GM18517 (cell line): ENCODE data around the gene NFIC.
"Not testable (repeated sequence)": the region's sequence is repeated elsewhere in the genome, so short reads cannot be mapped to it uniquely, and the experiment has no call there.

ENCODE experiments used
- ATAC-seq: cut with Tn5 transposase; IDR thresholded peaks from one replicate; pipeline ENCODE4 v1.9.1; 2021; ENCODE audit warnings: mild to moderate bottlenecking, moderate library complexity; ENCODE audit not compliant: unreplicated experiment

The NFIC gene

DNA sequence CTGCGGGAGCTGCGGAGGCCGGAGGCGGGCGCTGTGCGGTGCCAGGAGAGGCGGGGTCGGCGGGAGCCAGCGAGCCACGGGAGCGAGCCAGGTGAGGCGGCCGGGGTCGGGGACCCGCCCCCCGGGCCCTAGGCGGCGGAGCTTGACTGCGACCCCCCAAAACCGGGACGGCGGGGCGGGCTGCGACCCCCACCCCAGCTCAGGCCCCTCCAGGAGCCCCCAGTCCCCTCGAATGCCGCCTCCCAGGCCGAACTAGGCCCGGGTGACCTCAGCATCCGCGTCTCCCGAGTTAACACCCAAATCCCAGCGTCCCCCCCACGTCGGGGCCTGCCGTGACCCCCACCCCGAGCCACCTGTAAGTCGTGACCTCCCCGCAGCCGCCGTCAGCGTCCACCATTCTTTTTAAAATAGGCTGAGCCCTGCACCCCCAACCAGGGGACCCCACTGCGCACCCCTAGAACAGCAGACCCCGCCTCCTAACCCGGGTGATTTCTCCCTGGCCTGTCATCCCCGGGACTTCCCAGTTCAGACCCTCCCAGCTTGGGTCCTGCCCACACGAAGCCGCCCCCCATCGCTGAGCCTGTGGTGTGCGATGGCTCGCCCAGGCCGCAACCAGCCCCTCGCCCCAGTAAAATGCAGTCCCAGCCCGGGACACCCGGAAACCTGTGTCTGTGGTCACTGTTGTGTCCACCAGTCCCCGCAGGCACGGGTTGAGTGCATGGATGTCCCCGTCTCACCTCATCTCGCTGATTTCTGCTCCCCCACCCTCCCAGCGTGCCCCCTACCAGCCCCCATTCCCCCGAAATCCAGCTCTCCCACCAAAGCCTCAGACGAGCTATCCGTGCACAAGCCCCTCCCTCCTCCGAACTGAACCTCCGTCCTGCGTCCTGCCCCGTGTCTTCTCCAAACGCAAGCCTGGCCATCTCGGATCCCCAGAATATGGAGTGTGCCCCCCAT is 140.3 kb downstream of the NFIC start:
- ATAC-seq, result peak; percentile 23

DNA sequence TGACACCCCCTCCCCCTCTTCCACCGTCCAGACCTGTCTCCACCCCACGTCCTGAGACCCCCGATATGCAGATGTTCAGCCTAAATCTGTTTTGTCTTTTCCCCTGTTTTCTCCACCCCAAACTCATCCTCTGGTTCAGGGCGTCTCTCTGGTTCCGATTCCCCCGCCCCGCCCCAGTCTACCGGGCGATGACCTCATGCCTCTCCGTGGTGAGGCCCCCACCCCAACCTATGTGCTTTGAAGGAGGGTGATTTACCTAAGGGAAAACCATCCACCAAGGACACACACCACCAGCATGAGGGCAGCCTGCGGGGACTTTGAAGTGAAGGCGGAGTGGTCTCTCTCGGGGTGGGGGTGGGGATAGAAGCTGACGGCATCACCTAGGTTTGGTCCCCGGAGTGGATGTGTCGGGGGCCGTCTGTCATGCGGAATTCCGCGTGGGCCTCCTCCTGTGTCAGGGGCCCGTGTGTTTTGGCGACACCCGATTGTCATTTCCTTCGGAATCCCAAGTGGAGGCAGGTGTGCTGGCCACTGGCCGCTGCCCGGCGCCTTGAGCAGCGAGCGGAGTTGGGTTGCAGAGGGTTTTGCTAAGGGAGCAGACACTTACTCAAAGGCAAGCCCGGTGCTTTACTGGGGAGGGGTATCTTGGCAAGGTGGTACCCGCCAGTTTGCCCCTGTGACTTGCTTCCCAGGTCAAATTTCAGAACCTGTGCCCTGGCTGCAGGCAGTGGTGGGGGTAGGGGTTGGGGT is 141.2 kb downstream of the NFIC start:
- ATAC-seq, result no peak

- not testable (repeated sequence) for ATAC-seq
Measured at GRCh38 chr19:3508121-3508661, 141.8 kb downstream of the NFIC start.

DNA sequence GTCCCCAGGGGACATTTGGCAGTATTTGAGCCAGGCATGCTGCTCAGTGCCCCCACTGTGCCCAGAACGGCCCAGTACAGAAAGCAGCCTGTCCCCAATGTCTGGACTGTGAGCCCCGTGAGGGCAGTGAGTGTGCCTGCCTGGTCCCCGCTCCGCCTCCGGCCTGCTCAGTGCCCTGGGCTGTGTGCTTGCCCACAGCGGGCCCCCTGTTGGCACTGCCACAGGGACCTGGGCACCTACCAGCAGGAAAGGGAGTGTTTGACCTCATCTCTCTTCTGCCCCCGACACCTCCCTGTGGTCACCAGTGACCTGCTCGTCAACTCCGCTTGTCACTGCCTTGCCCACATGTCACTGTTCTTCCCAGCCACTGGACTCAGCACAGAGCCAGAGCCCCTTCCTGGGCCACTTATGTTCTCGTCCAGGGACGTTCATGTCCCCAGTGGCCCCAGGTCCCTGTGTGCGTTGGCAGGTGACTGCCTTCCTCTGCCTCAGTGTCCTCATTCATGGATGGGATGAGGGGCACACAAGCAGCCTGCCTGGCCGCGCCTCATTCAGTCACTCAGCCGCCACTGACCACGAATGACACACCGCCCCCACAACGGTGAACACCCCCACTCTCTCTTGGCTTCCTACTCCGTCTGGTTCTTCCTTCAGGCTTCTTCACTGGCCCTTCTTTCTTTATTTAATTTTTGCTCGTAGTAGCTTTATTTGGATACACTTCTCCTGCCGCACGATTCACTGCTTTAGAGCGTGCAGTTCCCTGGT is 142.6 kb downstream of the NFIC start:
- ATAC-seq, result no peak

- no peak for ATAC-seq
Measured at GRCh38 chr19:3509566-3509989, 143.2 kb downstream of the NFIC start.

DNA sequence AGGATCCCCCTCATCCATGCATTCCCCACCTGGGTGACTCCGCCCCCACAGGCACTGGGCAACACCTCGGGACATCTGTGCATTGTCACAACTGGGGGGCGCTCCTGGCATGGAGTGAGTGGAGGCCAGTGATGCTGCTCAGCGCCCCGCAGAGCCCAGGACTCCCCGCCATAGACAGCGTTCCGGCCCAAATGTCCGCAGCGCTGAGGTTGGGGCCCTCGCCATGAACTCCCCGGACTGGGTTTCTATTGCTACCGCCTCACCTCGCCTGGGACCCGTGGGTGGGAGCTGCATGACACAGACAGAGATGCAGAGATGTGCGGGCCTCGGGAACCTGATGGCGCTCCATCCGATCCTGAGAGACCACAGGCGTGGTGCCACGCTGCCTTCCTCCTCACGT is 144.3 kb downstream of the NFIC start:
- ATAC-seq, result no peak

DNA sequence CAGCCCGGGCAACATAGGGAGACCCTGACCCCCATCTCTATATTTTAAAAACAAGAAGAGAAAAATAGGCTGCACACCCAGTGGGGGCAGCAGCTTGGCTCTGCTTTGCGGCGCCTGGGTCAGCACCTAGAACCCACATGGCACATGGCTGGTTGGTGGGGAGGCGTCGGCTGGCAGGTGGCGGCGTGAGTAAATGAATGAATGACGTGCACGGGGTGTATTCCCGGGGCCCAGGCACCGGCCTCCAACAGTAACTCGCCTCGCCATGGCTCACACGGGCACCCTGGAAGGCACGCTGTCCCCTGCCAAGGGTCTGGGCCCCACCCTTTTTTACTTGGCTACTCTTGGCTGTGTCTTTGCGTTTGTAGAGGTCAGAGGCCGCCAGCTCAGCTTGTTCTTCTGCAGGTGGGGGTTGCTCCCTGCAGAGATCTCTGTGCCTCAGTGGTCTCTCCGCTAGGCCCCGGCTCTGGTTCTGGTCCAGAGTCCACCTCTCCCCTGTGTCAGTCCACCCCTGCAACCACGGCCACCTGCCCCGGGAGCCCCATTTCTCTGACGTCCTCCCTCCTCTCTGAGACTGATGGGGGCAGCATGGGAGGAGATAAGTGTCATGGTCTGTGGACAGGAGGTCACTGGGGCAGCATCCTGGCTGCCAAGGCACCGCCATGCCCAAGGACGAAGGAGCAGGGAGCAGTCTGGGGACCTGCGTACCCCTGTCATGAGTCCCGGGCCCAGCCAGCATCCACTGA is 145.3 kb downstream of the NFIC start:
- ATAC-seq, result no peak

DNA sequence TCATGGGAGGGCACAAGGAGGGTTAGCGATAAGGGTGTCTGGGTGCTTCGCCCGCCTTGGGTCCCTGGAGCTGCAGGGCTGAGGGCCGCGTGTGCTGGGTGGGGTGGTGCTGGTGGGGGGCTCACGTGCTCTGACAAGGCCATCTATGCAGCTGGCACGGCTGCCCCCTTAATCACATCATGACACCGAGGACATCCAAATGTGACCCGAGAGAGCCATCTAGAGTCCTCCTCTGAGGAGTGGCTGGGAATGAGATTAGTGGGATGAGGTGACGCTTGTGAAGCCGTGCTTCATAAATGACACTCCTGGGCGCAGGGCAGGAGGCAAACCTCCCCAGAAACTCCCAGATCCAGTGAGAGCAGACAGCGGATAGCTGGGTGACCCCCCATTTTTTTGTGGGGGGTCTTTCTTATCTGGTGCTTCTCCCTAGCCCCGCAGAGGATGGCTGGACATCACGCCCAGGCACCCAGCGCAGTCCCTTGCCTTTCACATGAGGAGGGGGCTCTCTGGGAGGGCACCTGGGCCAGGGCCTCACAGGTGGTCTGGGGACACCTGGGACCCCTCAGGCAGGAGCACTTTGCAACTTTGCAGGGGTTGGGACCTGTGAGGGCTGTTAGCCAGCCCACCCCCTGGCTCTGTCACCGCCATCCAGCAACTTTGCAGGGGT is 146.3 kb downstream of the NFIC start:
- ATAC-seq, result no peak

- no peak for ATAC-seq
Measured at GRCh38 chr19:3513229-3514140, 147.1 kb downstream of the NFIC start.

GRCh38 chr19:3514930-3515329 is 148.5 kb downstream of the NFIC start:
- ATAC-seq, result no peak

DNA sequence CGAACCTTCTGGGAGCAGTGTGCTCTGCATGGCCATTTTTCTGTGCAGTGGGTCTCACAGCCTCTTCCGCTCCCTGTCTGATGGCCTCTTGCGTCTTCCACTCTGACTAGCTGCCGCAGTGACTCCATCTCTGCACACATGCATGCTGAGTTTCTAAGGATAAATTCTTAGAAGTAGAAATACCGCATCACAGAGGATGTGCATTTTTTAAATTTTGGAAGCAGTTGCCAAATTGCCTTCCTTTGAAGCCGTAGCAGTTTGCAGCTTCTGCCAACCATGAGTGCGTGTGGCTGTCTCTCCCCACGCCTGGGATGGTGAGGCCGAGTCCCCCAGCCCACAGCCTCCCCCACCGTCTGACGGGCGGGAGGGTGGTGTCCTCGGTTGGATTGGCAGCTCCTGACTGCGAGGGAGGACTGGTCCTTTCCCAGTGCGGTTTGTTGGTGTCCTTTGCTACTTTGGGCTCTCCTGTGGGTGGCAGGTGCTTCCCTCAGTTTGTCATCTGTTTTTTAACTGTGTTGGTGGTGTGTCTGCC is 149.6 kb downstream of the NFIC start:
- no peak for ATAC-seq

GRCh38 chr19:3516675-3517207 is 150.4 kb downstream of the NFIC start:
- ATAC-seq, result no peak

DNA sequence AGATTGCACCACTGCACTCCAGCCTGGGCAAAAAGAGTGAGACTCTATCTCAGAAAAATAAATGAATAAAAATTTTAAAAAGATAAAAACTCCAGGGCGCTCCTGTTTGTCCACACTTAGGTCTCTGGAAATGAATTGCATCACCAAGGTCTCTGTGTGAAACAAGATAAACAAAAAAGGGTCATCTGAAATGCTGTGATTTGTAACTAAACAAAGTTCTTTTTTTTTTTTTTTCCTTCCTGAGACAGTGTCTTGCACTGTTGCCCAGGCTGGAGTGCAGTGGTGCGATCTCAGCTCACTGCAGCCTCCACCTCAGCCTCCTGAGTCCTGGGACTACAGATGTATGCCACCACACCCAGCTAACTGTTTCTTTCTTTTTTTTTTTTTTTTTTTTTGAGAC is 151.3 kb downstream of the NFIC start:
- no peak for ATAC-seq

DNA sequence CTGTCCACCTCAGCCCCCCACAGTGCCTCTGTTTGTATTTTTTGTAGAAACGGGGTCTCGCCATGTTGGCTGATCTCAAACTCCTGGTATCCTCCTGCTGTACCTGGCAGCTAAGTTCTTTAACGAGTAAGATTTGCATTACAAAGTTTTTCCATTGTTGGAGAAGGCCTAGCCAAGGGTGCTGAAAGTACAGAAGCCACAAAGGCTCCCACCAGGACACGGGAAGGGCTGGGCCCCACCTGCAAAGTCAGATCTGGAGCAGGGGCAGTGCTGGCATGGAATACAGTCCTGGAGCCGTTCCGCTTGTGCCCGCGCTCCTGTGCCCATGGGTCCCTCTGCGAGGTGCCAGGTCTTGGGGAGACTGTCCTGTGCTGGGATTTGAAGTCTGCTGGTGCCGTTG is 151.9 kb downstream of the NFIC start:
- no peak for ATAC-seq

- ATAC-seq, result no peak
Measured at GRCh38 chr19:3518659-3519058, 152.3 kb downstream of the NFIC start.
